Limb (tissue), 2 donors: Measurements from ENCODE around the gene KRT10.
"Not testable (repeated sequence)": the region's sequence is repeated elsewhere in the genome, so short reads cannot be mapped to it uniquely, and the experiment has no call there.

Experiments
- DNase-seq, 2 donors: peaks; one replicate each; pipeline ENCODE4 v3.0.0-alpha.2; 2016; ENCODE audit errors: extremely low spot score in 2 of 2

KRT10 gene

DNA sequence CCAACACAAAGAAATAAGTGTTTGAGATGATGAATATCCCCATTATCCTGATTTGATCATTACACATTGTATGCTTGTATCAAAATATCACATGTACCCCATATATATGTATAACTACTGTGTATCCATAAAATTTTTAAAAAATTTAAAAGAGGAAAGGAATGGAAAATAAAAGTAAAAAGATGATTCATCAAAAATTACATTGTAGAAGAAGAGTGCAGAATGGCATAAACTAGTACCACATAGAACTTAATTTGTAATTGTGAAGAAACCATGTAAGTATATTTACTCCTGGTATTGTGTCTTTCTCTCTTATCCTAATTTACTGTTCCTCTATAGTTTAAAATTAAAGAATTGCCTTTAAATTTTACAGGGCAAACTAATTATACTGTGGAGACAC is 11.5 kb upstream of the KRT10 start:
- no peak for DNase-seq

DNA sequence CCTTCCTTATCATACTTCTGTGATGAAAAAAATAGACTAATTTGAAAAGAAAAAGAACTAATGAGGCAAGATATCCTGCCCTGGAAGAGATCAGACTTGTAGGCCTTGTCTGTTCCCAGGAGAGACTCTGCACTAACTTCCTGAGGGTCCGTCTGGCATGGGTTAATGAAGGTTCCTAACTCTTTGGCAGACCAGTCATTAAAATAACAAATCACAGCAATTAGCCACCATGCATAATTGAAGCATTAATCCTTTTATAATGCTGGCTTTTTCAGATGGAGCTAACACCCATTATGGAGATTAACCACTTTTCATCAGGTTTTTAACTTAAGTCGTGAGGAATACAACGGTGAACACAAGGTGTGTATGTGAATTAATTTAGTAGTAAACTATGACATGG is 10.4 kb upstream of the KRT10 start:
- DNase-seq, result no peak

DNA sequence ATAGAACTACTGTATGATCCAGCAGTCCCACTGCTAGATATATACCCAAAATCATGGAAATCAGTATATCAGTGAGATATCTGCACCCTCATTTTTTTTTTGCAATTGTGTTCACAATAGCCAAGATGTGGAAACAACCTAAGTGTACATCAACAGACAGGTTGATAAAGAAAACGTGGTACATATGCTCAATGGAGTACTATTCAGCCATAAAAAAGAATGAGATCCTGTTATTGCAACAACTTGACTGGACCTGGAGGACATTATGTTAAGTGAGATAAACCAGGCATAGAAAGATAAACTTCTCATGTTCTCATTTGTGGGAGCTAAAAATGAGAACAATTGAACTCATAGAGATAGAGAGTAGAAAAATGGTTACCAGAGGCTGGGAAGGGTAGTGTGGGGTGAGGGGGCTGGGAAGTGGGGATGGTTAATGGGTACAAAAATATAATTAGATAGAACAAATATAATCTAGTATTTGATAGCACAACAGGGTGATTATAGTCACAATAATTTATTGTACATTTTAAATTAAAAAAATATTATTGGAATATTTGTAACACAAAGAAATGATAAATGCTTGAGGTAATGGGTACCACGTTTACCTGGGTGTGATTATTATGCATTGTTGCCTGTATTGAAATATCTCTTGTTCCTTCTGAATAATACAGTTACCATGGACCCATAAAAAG is 7.8 kb upstream of the KRT10 start:
- no peak for DNase-seq

DNA sequence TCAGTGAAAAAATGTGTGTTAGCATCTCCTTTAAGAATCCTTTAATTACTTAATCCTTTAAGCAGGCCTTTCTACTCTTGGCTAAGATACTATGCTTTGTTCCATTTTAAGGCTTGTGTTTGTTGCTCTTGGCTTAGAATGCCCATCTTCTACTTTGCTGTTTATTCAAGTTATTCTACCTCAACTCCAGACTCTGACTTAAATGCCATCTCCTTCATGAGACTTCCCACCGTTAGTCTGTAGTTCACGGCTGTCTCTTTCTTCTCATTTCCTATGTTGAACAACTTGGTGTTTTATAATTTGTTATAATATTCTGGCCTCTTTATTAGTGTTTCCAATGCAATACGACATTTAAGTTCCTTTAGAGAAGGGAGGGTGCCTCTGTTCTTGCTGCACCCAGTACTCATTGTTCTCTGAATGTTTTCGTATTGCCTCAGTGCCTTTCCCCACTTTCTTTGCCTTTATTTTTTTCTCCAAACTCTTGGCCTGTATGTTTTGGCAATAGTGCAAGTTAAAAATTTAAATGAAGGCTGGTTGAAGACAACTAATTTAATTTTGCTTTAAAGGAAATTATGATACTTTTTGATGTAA is 6.1 kb upstream of the KRT10 start:
- DNase-seq, result no peak

DNA sequence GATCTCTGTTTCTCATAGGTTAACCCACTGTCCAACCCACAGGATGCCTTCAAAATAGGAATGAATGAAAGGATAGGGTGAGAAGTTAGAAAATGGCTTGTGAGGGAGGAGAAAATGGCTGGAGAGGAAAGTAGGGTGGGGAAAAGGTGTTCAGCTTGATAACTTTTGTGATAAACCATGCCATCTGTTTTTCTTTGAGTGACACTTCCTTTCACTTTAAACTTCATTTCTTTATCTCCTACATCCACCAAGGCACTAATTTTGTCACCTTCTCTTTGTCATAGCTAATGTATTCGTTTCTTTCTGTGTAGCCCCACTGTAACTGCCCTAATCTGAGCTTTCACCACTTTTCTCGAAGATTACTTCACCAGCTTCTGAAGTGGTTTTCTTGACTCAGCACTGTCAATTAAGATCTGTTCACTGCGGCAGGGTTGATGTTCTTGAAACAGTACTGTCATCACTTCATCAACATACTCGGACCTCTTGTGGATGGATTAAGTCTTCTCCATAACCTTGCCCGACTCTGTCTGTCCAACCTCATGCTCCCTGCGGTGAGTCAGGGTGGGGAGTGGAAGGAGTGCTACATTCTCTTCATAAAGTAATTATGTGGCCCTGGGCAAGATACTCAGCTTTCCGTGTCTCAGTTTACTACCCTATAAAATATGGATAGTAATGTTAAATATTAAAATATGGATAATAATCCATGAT is 5.5 kb upstream of the KRT10 start:
- DNase-seq, result no peak

DNA sequence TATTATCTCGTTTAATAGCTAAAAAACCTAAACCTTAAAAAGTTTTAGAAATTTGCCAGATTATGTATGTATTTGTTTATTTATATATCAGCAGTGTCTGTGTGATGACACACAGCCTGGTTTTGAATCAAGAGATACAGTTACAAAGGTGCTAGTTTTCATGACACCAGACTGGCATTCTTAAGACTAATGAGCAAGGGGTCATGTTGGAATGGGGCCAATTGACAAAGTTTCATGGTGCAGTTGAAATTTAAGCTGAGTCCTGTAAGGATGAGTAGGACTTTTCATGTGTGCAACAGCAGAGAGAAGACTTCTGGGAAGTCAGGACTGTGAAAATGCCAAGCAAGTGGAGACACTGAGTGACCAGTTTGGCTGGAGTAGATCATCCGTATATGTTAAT is 3.2 kb upstream of the KRT10 start:
- no peak for DNase-seq

DNA sequence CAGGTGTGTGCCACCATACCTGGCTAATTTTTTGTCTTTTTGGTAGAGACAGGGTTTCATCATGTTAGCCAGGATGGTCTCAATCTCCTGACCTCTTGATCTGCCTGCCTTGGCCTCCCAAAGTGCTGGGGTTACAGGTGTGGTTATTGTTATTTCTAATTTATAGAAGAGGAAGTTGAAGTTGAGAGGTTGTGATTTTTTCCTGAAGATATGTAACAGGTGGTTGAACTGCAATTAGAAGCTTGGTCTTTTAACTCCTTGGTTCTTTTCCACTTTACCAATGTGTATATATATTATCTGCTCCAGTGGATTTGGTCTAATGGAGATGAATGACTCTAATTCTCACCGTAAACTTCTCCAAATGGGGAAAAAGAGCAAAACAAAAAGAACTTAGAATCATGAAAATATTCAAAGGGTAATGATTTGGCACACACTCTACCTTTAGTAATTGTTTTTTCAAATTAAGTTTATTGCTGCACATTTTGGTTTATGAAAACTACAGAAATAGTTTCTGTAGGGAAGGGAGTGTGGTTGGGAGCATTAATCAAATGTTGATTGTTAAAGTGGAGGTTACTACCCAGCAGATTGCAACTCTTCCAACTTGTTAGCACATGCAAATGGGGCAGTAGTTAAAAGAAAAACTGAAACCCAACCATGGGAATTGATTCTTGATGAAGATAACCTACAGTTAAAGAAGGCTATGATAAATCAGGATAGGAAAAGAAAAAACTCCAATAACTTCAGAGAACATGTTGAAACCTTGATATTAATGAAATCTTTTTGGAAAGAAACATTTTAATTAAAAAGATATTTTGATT is 1.8 kb upstream of the KRT10 start:
- DNase-seq, result no peak

DNA sequence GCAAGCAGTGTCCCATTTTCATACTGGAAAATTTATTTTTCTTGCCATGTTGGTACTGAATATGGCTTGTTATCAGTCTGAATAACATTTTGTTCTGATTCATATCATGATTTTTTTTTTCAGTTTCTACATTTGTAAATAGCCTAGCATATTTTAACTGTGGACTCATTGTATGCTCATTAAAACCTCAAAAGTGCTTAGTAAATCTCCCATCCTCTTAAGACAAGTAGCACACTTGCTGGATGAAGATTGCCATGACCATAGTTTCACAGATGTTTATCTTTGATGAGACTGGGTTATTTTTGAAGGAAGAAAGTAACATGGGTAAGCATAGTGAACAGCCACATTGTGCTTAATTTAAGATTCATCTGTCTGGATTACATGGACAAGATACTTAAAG is 878 bp downstream of the KRT10 start:
- no peak for DNase-seq

DNA sequence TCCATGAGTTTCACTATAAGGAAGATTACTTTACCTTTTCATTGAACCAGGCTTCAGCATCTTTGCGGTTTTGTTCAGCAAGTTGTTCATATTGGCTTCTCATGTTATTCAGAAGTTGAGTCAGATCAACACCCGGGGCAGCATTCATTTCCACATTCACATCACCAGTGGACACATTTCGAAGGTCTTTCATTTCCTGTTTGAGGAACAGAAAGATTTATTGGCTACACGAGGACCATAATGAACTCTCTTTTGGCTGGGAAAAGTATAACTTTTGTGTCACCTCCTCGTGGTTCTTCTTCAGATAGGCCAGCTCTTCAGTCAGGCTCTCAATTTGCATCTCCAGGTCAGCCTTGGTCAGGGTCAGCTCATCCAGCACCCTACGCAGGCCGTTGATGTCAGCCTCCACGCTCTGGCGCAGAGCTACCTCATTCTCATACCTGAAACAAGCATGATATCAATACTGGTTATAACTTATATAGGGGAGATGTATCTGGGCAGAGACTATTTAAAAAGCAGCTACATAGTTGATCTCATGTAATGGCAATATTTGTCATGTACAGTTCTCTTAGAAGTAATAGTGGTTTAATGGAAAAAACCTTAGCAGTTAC is 2.1 kb downstream of the KRT10 start:
- DNase-seq, result no peak

DNA sequence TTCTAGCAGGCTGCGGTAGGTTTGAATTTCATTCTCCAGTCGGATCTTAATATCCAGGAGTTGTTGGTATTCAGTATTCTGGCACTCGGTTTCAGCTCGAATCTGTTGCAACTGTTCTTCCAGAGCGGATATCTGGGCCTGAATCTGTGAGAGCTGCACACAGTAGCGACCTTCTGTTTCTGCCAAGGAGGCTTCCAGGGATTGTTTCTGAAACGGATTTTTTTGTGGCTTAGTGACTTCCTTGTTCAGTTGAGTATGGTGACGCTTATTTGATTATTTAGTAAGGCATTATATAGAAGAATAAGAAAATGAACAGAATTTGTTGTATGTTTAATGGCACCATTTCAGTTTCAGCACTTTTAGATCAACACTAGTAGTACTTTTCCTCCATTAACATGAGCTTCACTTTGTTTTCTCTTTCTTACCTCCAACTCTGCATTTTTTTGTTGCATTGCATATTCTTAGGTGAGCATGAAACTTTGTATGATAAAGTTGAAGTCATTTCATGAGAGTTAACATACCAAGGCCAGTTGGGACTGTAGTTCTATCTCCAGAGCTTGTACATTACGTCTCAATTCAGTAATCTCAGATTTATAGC is 2.8 kb downstream of the KRT10 start:
- DNase-seq, result no peak

DNA sequence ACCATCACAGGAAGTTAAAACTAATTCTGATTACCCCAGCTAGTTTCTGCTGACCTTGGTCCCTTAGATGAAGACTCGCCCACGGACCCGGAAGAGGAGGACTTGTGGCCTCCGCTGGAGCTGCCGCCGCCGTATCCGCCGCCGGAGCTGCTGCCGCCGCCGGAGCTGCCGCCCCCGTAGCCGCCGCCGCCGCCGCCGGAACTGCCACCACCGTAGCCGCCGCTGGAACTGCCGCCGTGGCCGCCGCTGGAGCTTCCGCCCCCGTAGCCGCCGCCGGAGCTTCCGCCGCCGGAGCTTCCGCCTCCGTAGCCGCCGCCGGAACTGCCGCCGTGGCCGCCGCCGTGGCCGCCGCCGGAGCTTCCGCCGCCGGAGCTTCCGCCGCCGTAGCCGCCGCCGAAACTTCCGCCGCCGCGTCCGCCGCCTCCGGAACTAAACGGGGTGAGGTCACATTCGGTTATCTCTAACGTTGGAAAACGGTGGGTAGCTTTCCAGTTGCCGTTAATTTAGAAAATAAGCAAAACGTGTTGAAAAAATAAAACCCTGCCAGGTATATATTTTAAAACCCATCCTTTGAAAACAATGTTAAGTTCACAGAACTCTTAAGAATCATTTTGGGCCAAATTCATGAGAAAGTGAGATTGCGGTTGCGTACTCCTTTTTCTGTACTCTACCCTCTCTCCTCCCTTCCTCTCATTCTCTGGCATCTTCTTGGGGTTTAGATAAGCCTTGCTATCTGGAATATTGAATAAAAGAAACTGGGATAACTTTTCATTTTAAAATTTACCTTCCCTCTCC is 3.5 kb downstream of the KRT10 start:
- peak; percentile 77 to 92 for DNase-seq

DNA sequence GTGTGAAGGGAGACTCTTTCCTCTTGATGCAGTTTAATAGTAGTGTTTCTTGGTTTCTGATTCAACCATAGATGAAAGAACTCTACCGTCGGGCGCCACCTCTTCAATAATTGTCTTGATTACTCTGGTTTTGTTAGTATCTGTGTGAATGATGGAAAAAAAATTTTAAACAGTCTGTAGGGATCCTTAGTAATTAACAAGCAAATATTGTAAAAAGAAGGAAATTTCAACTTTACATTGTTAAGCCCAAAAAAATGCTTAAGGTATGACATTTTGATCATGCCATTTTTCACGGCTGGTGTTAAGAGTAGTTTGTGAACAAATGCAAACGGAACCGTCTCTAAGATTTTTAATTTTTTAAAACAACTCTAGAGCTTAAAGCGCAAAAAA is 4.1 kb downstream of the KRT10 start:
- DNase-seq, result no peak

DNA sequence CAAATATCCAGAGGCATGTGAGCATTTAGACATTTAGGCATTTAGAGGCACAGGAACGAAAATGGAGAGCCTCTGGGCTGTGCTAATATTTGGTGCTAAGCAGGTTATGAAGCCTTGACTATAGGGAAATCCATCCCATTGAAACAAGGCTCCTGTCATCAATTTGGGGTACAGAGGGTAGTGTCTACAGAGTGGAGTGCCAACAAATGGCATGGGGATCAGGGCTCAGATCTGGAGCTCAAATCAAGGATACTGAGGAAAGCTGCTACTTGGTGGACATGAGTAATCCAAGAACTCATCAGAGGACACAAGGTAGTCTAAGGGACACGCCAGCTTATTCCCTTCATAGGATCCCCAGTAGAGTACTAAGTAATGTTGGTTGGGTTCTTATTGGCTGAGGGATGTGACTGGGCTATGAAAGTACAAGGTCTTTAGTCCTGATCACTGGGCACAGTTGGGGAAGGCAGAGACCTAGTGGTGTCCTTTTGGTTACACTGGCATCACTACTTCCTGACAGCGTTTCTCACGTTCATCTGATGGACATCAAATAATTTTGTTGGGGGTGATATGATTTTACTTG is 5.2 kb downstream of the KRT10 start:
- no peak for DNase-seq

DNA sequence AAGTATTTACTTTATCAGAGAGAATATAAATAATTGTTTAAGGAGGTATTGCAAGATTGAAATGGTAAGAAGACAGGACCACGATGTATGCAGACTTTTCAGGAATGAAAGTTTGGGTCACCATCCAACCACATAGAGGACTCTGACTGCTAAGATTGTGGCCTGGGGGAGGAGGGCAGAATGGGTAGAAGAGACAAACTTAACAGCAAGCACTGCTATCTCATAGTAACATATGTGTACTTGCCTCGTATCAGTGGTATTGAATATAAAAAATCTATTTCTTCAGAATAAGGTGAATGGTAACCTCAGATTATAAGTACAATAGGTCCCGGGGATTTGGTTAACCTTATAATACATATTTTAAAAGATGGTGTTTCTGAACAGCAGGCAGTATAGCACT is 5.8 kb downstream of the KRT10 start:
- DNase-seq, result no peak

DNA sequence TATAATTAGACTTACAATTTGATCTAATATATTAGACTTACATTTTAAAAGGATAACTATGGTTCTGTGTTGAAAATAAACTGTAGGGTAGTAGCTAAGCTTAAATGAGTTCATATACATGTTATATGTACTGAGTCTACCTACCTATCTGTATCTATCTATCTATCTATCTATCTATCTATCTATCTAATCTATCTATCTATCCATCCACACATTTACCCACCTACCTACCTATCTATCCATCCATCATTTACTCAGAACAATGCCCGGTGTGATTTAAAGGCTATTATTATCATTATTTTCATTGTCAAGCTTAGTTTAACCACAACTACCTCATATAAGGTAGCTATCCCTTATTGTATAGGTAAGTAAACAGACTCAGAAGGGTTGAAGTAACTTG is 7.0 kb downstream of the KRT10 start:
- DNase-seq, result no peak

DNA sequence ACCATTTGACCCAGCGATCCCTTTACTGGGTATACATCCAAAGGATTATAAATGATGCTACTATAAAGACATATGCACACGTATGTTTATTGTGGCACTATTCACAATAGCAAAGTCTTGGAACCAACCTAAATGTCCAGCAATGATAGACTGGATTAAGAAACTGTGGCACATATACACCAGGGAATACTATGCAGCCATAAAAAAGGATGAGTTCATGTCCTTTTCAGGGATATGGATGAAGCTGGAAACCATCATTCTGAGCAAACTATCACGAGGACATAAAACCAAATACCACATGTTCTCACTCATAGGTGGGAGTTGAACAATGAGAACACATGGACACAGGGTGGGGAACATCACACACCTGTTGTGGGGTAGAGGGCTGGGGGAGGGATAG is 7.8 kb downstream of the KRT10 start:
- DNase-seq, result not testable (repeated sequence)

DNA sequence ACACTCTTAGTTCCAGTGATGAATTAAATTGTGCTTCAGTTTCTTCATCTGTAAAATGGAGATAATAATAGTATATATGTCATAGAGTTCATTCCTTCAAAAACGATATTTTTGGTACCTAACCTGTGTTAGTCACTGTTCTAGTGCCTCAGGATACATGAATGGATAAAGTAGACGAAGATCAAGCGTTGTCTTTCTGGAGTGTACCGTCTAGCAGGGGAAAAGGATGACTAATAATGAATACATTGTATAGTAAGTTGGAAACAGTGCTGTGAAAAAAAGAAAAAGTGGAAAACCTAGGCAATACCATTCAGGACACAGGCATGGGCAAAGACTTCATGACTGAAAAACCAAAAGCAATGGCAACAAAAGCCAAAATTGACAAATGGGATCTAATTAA is 8.6 kb downstream of the KRT10 start:
- no peak for DNase-seq

DNA sequence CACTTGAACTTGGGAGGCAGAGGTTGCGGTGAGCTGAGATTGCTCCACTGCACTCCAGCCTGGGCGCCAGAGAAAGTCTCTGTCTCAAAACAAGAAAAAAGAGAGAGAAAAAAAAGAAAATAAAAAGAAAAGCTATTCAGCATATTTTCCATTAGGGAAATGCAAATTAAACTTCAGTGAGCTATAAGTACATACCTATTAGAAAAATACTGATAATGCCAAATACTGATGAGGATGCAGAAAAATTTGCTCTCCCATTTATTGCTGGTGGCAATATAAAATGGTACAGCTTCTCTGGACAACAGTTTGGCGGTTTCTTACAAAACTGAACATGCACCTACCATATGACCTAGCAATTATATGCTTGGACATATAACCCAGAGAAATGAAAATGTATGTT is 9.8 kb downstream of the KRT10 start:
- no peak for DNase-seq

DNA sequence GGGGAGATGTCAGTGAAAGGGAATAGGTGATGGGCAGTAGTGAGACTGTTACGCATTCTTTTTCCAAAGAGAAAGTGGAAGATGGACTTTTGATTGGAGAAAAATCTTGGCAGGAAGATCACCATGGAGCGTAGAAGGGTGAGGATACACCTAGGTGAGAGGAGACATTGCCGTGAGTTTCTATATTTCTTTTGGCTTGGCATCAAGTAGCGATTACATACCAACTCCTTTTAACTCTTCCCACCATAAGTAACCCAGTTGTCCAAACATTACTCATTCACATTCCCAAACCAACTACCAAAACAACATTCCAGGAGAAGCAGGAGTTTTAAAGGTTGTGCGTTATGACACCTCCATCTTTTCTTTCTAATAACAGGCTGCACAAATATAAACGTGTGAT is 11.9 kb downstream of the KRT10 start:
- DNase-seq, result no peak

DNA sequence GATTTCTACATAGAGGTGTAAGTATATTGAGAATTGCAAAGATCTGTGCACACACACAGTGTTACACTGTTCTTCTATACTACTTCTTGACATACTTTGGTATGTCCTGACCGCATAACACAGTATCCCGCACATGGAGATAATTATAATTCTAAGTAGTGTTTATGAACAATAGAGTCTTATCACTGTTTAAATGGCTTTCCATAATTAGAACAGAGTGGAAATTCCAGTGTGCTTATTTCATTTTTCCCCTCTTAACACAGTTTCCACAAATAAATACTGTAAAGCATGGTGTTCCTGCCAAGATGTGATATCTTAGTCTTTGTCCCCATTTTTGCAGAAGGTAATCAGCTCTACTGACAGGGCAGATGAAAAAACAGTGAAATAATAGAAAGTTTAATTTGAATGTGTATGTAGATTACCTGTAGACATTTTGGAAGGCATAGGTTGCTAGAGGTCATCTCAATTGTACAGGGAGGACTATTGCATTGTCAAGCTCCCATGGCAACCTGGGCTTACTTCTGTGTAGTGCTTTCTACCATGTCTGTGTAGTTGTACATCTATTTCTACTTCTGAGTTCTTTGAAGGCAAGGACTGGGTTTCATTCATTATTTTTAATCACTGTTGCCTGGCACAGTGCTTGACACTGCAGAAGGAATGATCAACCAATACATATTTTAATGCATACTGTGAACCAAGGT is 12.5 kb downstream of the KRT10 start:
- no peak for DNase-seq
